Endodermal cell (in vitro differentiated cells): ENCODE results near the gene ARHGAP26. TPM values are rescaled to one million over a fixed set of nuclear protein-coding genes. Genes with fewer than 3 reads are reported as not detected.

ENCODE experiments used
- DNase-seq: peaks from one replicate; pipeline ENCODE4 v3.0.0-alpha.2; 2017
- H3K27ac ChIP-seq: 2 replicates; pipeline ENCODE4 v1.5.1; 2013; ENCODE audit warnings: mild to moderate bottlenecking, low read depth, low read length, moderate library complexity
- H3K27me3 ChIP-seq: 2 replicates; pipeline ENCODE4 v1.6.1; 2013; ENCODE audit warnings: mild to moderate bottlenecking, low read length, moderate library complexity; ENCODE audit not compliant: insufficient read depth, control insufficient read depth, poor library complexity, severe bottlenecking
- H3K36me3 ChIP-seq: 2 replicates; pipeline ENCODE4 v1.7.0; 2013; ENCODE audit warnings: mild to moderate bottlenecking, low read length, moderate library complexity; ENCODE audit not compliant: control insufficient read depth, insufficient read depth
- H3K4me1 ChIP-seq: one replicate; pipeline ENCODE4 v1.7.0; 2013; ENCODE audit warnings: low read length; ENCODE audit not compliant: control insufficient read depth, insufficient read depth
- H3K4me3 ChIP-seq: 2 replicates; pipeline ENCODE4 v1.5.1; 2013; ENCODE audit warnings: mild to moderate bottlenecking, low read length, moderate library complexity
- H3K9ac ChIP-seq: 2 replicates; pipeline ENCODE4 v1.6.1; 2013; ENCODE audit warnings: mild to moderate bottlenecking, low read length, moderate library complexity; ENCODE audit not compliant: poor library complexity, severe bottlenecking; ENCODE audit errors: extremely low read depth
- H3K9me3 ChIP-seq: 2 replicates; pipeline ENCODE4 v1.6.1; 2013; ENCODE audit warnings: mild to moderate bottlenecking, low read length, moderate library complexity; ENCODE audit not compliant: control insufficient read depth
- H3K27ac Mint-ChIP-seq: 2 replicates; pipeline ENCODE4 v1.8.0; 2020; ENCODE audit warnings: mixed read lengths
- H3K27me3 Mint-ChIP-seq: 2 replicates; pipeline ENCODE4 v1.8.0; 2021; ENCODE audit warnings: mild to moderate bottlenecking, mixed read lengths; ENCODE audit not compliant: insufficient read depth
- H3K36me3 Mint-ChIP-seq: 2 replicates; pipeline ENCODE4 v1.8.0; 2020; ENCODE audit warnings: low read depth, mixed read lengths
- H3K4me1 Mint-ChIP-seq: 2 replicates; pipeline ENCODE4 v1.8.0; 2020; ENCODE audit warnings: mixed read lengths
- H3K4me3 Mint-ChIP-seq: 2 replicates; pipeline ENCODE4 v1.8.0; 2020; ENCODE audit warnings: mild to moderate bottlenecking, moderate library complexity, mixed read lengths
- H3K9me3 Mint-ChIP-seq: 2 replicates; pipeline ENCODE4 v1.8.0; 2020; ENCODE audit warnings: mild to moderate bottlenecking, mixed read lengths
- WGBS, 2 experiments: methylation state at CpG; one replicate each; pipeline versions ENCODE4 v1.1.5 to v1.1.7; 2013; ENCODE audit warnings: missing lambda C conversion rate in 2 of 2, mixed read lengths in 1 of 2; ENCODE audit not compliant: insufficient coverage in 1 of 2, insufficient read length in 1 of 2; 5-methylcytosine and 5-hydroxymethylcytosine counted together
- total RNA-seq, 2 donors: library from RNA; stranded (reverse); fragmentation: NEBNext Ultra II Directional in 1 of 2; extraction: Animal tissue kit (Norgen Biotek cat#: 25700) in 1 of 2; gene quantifications; 2 replicates in 1 of 2; 3 replicates in 1 of 2; pipeline ENCODE4 v1.2.1, GENCODE V29; 2021
- TF ChIP-seq, protein P1 (sequence below): fragments of 200-600 bp; sonication (generic); conservative IDR thresholded peaks from 2 replicates; pipeline ENCODE4 v1.5.0; 2021; ENCODE audit warnings: antibody characterized with exemption, mild to moderate bottlenecking

Gene ARHGAP26
- total RNA-seq, 2 donors from 2014 or later: 49.2 to 60.5 TPM

DNA sequence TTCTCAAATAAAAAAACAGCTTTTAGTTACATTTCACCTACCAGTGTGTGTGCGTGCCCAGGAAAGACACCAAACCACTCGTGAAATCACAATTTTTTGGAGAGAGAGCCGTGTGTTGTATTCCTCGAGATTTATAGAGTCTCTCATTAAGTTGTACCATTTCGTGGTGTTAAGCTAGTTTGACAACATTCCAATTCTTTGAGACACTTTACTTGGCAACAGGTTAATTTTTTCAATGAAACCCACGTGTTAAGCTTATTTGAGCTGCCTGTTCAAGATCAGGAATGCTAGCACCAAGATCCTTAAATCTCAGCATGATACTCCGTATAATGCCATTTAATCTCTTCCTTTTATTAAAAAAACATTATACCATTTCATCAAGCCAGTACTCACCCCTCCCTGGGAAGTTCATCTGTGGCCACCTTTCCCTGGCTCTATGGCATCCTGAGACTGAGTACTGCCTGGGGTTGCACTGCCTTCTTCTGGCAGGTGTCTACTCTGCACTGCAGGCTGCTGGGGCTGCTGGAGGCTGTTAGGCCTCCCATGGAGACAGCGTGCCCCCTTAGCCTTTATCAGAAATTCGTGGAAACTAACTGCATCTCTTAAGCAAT lies 143.7 kb downstream of the ARHGAP26 start:
- H3K4me3 Mint-ChIP-seq: no peak overlapping the region
- H3K4me3 ChIP-seq: no peak overlapping the region
- peaks cover 4% of the 10 kb centered on the region for H3K36me3 ChIP-seq
- H3K27ac ChIP-seq: no peak overlapping the region
- no peak for DNase-seq
- TF ChIP-seq, protein P1, sequence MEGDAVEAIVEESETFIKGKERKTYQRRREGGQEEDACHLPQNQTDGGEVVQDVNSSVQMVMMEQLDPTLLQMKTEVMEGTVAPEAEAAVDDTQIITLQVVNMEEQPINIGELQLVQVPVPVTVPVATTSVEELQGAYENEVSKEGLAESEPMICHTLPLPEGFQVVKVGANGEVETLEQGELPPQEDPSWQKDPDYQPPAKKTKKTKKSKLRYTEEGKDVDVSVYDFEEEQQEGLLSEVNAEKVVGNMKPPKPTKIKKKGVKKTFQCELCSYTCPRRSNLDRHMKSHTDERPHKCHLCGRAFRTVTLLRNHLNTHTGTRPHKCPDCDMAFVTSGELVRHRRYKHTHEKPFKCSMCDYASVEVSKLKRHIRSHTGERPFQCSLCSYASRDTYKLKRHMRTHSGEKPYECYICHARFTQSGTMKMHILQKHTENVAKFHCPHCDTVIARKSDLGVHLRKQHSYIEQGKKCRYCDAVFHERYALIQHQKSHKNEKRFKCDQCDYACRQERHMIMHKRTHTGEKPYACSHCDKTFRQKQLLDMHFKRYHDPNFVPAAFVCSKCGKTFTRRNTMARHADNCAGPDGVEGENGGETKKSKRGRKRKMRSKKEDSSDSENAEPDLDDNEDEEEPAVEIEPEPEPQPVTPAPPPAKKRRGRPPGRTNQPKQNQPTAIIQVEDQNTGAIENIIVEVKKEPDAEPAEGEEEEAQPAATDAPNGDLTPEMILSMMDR: peak; percentile 67
- H3K27me3 Mint-ChIP-seq: no peaks in the 10 kb centered on the region
- WGBS, 2 experiments: 85% methylated on average over 9 of the region's 9 CpGs
- peaks cover 54% of the 10 kb centered on the region for H3K4me1 Mint-ChIP-seq
- H3K4me1 ChIP-seq: no peaks in the 10 kb centered on the region
- no peak overlapping the region for H3K9ac ChIP-seq
- no peaks in the 10 kb centered on the region for H3K9me3 ChIP-seq
- H3K27ac Mint-ChIP-seq: no peak overlapping the region
- no peaks in the 10 kb centered on the region for H3K9me3 Mint-ChIP-seq
- no peaks in the 10 kb centered on the region for H3K27me3 ChIP-seq
- peaks cover 38% of the 10 kb centered on the region for H3K36me3 Mint-ChIP-seq

DNA sequence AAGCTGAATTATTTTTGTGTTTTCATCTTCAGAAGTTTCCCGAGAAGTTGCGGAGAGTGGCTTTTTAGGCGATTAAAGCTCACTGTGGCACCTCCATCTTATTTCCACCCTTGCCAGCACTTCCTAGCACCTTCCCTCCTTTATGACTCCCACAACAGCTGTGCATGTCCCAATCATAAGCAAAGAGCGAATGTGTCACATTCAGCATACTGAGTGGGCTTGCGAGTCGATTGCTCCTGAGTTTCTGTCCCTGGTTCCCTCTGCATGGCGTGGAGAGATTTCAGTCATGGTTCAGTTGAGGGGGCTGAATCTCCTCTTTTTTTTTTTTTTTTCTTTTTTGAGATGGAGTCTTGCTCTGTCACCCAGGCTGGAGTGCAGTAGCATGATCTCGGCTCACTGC lies 144.9 kb downstream of the ARHGAP26 start:
- Mint-ChIP-seq H3K9me3 (no peaks in the 10 kb centered on the region), H3K4me1 (peaks cover 52% of the 10 kb centered on the region), H3K27me3 (no peaks in the 10 kb centered on the region), H3K4me3 (no peak overlapping the region), H3K36me3 (peaks cover 38% of the 10 kb centered on the region), H3K27ac (no peak overlapping the region)
- TF ChIP-seq, protein P1: no peak
- Histone ChIP-seq H3K36me3 (peaks cover 4% of the 10 kb centered on the region), H3K27me3 (no peaks in the 10 kb centered on the region), H3K4me3 (no peak overlapping the region), H3K9ac (no peak overlapping the region), H3K4me1 (no peaks in the 10 kb centered on the region), H3K9me3 (no peaks in the 10 kb centered on the region), H3K27ac (no peak overlapping the region)
- 94 to 95% methylated on average over 4 to 8 of the region's 8 CpGs for WGBS, 2 experiments
- DNase-seq: no peak

DNA sequence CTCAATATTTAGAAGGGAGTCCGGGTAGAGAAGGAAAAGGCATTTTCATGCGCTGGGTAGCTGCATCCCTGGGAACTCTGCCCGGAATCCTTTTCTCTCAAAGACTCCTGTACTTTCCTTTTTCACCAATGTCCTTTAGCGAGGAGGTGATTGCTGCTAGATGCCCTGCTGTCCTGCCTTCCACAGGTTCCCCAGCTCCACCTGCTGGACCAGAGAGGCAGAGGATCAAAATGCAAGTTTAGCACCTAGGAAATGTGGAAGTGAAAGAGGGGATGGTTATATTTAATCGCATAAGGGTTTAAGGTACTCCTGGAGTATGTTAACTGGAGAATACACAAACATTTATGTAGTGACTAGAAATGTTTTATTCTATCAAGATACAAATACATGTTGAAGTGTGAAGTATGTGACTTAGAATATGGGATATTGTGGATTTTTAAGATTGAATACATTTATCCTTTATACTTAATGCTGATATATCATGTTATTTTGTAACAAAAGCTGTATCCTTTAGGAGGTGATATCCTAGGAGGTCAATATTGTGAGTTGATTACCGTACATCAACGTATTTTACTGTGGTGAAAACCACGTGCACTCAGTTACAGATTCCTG lies 145.7 kb downstream of the ARHGAP26 start:
- Mint-ChIP-seq H3K9me3 (no peaks in the 10 kb centered on the region), H3K4me1 (peaks cover 59% of the 10 kb centered on the region), H3K27ac (peak overlapping the region; percentile 72), H3K36me3 (peaks cover 37% of the 10 kb centered on the region), H3K27me3 (no peaks in the 10 kb centered on the region), H3K4me3 (no peak overlapping the region)
- Histone ChIP-seq H3K27me3 (no peaks in the 10 kb centered on the region), H3K9me3 (no peaks in the 10 kb centered on the region), H3K36me3 (peaks cover 4% of the 10 kb centered on the region), H3K4me1 (no peaks in the 10 kb centered on the region), H3K4me3 (no peak overlapping the region), H3K9ac (no peak overlapping the region), H3K27ac (no peak overlapping the region)
- TF ChIP-seq, protein P1: peak; percentile 89
- peak; percentile 89 for DNase-seq
- WGBS, 2 experiments: 58 to 72% methylated on average over 5 to 8 of the region's 8 CpGs
